HepG2 (cell line): Measurements from ENCODE around the gene FOXN3.

ENCODE experiments used
- POLR2A ChIP-seq, 2 experiments: IDR thresholded peaks; 2 replicates each; pipeline ENCODE4 v1.6.1; 2011; ENCODE audit warnings: low read depth in 2 of 2, low read length in 2 of 2, mild to moderate bottlenecking in 1 of 2, moderate library complexity in 1 of 2; ENCODE audit not compliant: insufficient read depth in 1 of 2
- RBFOX2 ChIP-seq: fragments of 200-400 bp; formaldehyde crosslinking; IDR thresholded peaks from 2 replicates; pipeline ENCODE4 v1.6.1; 2017; ENCODE audit warnings: low read depth, mild to moderate bottlenecking, low read length
- ZNF382 ChIP-seq: sonication (generic); formaldehyde crosslinking; IDR thresholded peaks from 2 replicates; pipeline ENCODE4 v1.5.0; 2020; ENCODE audit warnings: missing genetic modification reagents, mild to moderate bottlenecking, borderline replicate concordance

DNA sequence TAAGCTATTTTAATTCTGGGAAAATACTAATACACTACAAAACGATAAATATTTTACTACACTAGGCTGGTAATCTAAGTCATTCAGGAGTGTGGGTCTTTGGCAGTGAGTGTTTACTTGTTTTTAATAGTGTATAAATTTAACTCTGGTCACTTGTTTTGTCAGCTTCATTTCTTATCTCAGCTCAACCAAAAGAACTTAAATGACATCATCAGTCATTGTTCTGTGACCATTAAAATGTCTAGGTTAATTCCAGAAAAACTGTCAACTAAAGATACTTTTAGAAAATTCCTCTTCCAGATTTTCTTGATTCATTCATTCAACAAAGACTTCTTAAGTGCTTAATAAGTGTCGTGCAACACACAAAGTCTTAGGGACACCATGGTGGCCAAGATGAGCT lies 102.8 kb downstream of the FOXN3 start:
- TF ChIP-seq POLR2A (IDR thresholded peaks at IDR 0.05; ENCODE audit: insufficient read depth in 1 of 2, low read depth in 2 of 2, low read length in 2 of 2) (no peak), ZNF382 (CRISPR knock-in tag) (no peak), RBFOX2 (no peak)
